Testis (tissue), 2 donors: Measurements from ENCODE around the gene PTGES2.

ENCODE experiments used
- CTCF ChIP-seq, 3 experiments: fragments of 450-650 bp in 2 of 3; fragments of 200-600 bp in 1 of 3; sonication (generic) in 1 of 3; IDR thresholded peaks; one replicate each; pipeline ENCODE4 v1.5.1; 2016 to 2019; ENCODE audit warnings: antibody characterized with exemption in 3 of 3, mild to moderate bottlenecking in 2 of 3, moderate library complexity in 1 of 3
- POLR2A ChIP-seq: fragments of 450-650 bp; IDR thresholded peaks from one replicate; pipeline ENCODE4 v1.6.1; 2017; ENCODE audit warnings: antibody characterized with exemption, mild to moderate bottlenecking, moderate library complexity

DNA sequence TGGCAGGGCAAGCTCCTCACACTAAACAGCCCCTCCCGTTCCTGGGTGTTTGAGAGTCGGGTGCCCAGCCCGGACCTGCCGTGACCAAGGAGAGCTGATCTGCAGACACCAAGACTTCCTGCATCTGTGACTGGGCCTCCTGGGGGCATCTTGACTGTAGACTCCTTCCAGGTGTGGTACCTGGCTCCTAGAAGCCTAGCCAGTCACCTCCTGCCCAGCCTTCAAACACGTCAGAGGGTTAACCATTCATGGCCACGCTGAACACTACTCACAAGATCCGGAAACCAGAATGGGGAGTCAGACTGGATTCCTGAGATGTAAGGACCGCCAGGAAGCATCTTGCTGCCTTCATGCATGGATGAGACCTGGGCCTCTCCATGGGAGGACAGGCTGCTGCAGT is 18.0 kb upstream of the PTGES2 start:
- no peak for TF ChIP-seq CTCF (IDR thresholded peaks at IDR 0.05)
- TF ChIP-seq POLR2A: no peak
